HL-60 (cell line): ENCODE data around the gene ZNF275.

Experiments used
- DNase-seq, 2 experiments: peaks; one replicate each; pipeline ENCODE4 v3.0.0-alpha.2; 2010 to 2020; ENCODE audit warnings: low read depth in 1 of 2, low spot score in 1 of 2
- H3K27ac ChIP-seq: fragments of 250-450 bp; sonication (Bioruptor Pico); replicated peaks from 2 replicates; pipeline ENCODE4 v1.5.1; 2020; ENCODE audit warnings: mild to moderate bottlenecking, moderate library complexity
- H3K27me3 ChIP-seq: fragments of 250-450 bp; sonication (Bioruptor Pico); 2 replicates; pipeline ENCODE4 v1.5.1; 2021; ENCODE audit warnings: mild to moderate bottlenecking, moderate library complexity; ENCODE audit not compliant: insufficient read depth, poor library complexity, severe bottlenecking
- H3K4me3 ChIP-seq: replicated peaks from 2 replicates; pipeline ENCODE4 v1.5.1; 2011; ENCODE audit warnings: mild to moderate bottlenecking, control low read depth, low read length; ENCODE audit not compliant: insufficient read depth
- CTCF ChIP-seq: IDR thresholded peaks from one replicate; pipeline ENCODE4 v1.5.1; 2011; ENCODE audit warnings: low read length, control low read depth, inconsistent platforms; ENCODE audit not compliant: insufficient read depth
- GABPA ChIP-seq: IDR thresholded peaks from 2 replicates; pipeline ENCODE4 v1.6.1; 2012; ENCODE audit warnings: low read depth
- POLR2AphosphoS5 ChIP-seq: IDR thresholded peaks from 2 replicates; pipeline ENCODE4 v1.6.1; 2012; ENCODE audit warnings: low read depth
- REST ChIP-seq: IDR thresholded peaks from 2 replicates; pipeline ENCODE4 v1.6.1; 2012; ENCODE audit warnings: low read depth; ENCODE audit not compliant: insufficient replicate concordance
- SPI1 ChIP-seq: IDR thresholded peaks from 2 replicates; pipeline ENCODE4 v1.6.1; 2012; ENCODE audit warnings: low read depth, mild to moderate bottlenecking, borderline replicate concordance

Gene ZNF275

GRCh38 chrX:153299855-153300254 is 34.1 kb upstream of the ZNF275 start:
- Histone ChIP-seq H3K27ac (no peak overlapping the region), H3K4me3 (no peak overlapping the region), H3K27me3 (peaks cover 4% of the 10 kb centered on the region)
- no peak for TF ChIP-seq SPI1
- no peak for TF ChIP-seq CTCF
- TF ChIP-seq REST, result no peak
- no peak for TF ChIP-seq GABPA
- no peak for TF ChIP-seq POLR2AphosphoS5
- DNase-seq, result no peak

GRCh38 chrX:153301746-153302145 is 32.2 kb upstream of the ZNF275 start:
- Histone ChIP-seq H3K27ac (no peak overlapping the region), H3K27me3 (peaks cover 4% of the 10 kb centered on the region), H3K4me3 (no peak overlapping the region)
- DNase-seq, result no peak
- TF ChIP-seq REST (no peak), POLR2AphosphoS5 (no peak), GABPA (no peak), CTCF (no peak), SPI1 (no peak)

GRCh38 chrX:153302796-153303195 is 31.2 kb upstream of the ZNF275 start:
- no peak overlapping the region for H3K4me3 ChIP-seq
- no peak overlapping the region for H3K27ac ChIP-seq
- H3K27me3 ChIP-seq, result peaks cover 4% of the 10 kb centered on the region
- no peak for DNase-seq
- TF ChIP-seq CTCF (no peak), REST (no peak), GABPA (no peak), SPI1 (no peak)
